Measurements from ENCODE around the gene DKKL1.

DKKL1 gene

DNA sequence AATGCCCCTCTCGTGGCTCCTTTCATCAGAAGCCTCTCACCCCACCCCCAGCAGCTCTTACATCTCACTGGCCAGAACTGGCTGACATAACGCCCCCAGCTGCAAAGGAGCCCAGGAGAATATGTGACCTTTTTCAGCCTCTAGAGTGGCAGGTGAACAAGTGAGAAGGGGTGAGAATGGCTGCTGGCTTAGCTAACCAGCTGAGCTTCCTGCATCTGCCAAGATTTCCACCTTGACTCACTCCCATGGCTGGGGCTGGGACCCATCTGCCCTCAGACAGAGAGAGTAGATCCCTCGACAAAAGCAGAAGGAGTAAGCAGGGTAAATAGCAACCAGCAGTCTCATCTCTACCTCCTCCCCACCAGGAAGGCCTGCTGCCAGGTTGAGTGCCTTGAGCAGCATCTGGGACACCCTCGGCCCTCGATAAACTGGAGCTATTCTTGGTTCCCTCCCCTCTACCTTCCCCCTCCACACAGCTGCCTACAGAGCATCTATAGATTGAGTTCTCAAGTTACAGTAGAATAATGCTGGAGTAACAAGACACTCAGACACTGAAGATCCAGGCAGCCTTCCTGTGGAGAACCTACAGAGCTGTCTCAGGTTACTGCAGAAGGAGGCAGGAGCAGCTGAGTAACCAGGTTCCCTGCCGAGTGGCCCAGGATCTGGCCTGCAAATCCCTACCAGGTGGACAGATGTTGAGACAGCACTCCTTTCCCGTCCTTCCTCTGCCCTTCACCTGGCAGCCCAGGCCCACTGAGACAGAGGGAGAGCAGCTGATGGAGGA, 39.9 kb downstream of the DKKL1 start:
- TF ChIP-seq, protein P1, sequence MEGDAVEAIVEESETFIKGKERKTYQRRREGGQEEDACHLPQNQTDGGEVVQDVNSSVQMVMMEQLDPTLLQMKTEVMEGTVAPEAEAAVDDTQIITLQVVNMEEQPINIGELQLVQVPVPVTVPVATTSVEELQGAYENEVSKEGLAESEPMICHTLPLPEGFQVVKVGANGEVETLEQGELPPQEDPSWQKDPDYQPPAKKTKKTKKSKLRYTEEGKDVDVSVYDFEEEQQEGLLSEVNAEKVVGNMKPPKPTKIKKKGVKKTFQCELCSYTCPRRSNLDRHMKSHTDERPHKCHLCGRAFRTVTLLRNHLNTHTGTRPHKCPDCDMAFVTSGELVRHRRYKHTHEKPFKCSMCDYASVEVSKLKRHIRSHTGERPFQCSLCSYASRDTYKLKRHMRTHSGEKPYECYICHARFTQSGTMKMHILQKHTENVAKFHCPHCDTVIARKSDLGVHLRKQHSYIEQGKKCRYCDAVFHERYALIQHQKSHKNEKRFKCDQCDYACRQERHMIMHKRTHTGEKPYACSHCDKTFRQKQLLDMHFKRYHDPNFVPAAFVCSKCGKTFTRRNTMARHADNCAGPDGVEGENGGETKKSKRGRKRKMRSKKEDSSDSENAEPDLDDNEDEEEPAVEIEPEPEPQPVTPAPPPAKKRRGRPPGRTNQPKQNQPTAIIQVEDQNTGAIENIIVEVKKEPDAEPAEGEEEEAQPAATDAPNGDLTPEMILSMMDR (conservative IDR thresholded peaks at IDR 0.05; ENCODE audit: low read depth, low read length) = no peak
- DNase-seq (ENCODE audit: low read depth) = peak; percentile 86
- no peak overlapping the region for H3K4me3 ChIP-seq (ENCODE audit: low read depth, low read length)

GRCh38 chr19:49407079-49407478, 43.4 kb downstream of the DKKL1 start:
- no peak overlapping the region for H3K4me3 ChIP-seq (ENCODE audit: low read depth, low read length)
- DNase-seq (ENCODE audit: low read depth) = no peak
- TF ChIP-seq, protein P1 (conservative IDR thresholded peaks at IDR 0.05; ENCODE audit: low read depth, low read length) = no peak

- H3K4me3 ChIP-seq (ENCODE audit: low read depth, low read length) = no peak overlapping the region
- DNase-seq (ENCODE audit: low read depth) = no peak
- TF ChIP-seq, protein P1 (conservative IDR thresholded peaks at IDR 0.05; ENCODE audit: low read depth, low read length) = no peak
Measured at GRCh38 chr19:49407482-49408015, 43.9 kb downstream of the DKKL1 start.

DNA sequence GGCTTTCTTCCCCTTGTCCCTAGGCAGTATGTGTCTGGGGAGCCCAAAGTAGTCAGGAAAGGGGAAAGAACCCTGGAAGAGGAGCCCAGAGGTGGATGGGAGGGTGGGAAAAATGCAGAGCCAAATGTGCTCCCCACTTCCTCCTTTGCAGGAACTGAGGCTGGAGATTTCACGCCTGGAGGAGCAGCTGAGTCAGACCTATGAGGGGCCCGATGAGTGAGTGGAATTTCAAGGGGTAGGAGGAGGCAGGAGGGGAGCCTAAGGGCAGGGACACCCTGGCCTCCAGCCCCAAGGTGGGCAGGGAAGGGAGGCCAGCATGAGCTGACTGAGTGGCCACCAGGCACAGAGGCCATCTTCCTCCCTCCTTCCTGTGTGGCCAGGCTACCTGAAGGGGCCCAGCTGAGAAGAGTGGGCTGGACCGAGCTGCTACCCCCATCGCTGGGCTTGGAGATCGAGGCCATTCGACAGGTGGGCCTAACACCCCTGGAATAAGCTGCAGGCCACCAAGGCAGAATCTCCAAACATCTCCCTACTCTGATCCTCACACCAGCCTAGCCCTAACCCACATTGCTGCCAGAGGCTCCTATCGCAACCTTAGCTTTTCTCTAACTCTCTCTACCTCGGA, 45.3 kb downstream of the DKKL1 start:
- no peak for DNase-seq (ENCODE audit: low read depth)
- TF ChIP-seq, protein P1 (conservative IDR thresholded peaks at IDR 0.05; ENCODE audit: low read depth, low read length) = no peak
- no peak overlapping the region for H3K4me3 ChIP-seq (ENCODE audit: low read depth, low read length)

- no peak for DNase-seq (ENCODE audit: low read depth)
- no peak overlapping the region for H3K4me3 ChIP-seq (ENCODE audit: low read depth, low read length)
- TF ChIP-seq, protein P1 (conservative IDR thresholded peaks at IDR 0.05; ENCODE audit: low read depth, low read length) = no peak
Measured at GRCh38 chr19:49409441-49410029, 45.9 kb downstream of the DKKL1 start.

DNA sequence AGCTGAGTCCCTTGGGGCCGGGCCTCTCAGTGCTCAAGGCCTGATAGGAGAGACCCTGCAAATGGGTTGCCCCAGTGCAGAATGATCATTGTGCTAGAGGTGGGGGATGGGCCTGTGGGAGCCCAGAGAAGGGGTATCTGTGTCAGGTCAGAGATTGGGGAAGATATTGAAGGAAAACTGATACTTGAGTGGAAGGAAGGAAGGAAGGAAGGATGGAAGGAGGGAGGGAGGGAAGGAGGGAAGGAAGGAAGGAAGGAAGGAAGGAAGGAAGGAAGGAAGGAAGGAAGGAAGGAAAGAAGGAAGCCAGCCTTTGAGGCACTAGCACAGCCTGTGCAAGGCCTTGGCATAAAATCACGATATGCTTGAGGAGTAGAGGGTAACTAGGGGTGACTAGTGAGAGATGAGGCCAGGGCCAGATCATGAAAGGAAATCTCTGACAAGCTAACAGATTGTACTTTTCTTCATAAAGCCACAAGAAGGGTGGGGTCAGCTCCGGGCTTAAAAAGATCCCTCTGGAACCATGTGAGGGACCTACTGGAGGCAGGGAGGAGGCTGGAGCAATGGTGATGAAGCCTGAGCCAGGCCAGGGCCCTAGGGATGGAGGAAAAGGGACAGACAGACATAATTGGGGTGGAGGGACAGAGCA, 48.1 kb downstream of the DKKL1 start:
- DNase-seq (ENCODE audit: low read depth) = no peak
- H3K4me3 ChIP-seq (ENCODE audit: low read depth, low read length) = no peak overlapping the region
- TF ChIP-seq, protein P1 (conservative IDR thresholded peaks at IDR 0.05; ENCODE audit: low read depth, low read length) = no peak
